Activated gamma-delta T cell (primary cell): ENCODE results near the gene ITPRIP.

ENCODE experiments used
- DNase-seq: peaks from one replicate; lab custom pipeline; 2025; lab: John Stamatoyannopoulos, UW

The ITPRIP gene

DNA sequence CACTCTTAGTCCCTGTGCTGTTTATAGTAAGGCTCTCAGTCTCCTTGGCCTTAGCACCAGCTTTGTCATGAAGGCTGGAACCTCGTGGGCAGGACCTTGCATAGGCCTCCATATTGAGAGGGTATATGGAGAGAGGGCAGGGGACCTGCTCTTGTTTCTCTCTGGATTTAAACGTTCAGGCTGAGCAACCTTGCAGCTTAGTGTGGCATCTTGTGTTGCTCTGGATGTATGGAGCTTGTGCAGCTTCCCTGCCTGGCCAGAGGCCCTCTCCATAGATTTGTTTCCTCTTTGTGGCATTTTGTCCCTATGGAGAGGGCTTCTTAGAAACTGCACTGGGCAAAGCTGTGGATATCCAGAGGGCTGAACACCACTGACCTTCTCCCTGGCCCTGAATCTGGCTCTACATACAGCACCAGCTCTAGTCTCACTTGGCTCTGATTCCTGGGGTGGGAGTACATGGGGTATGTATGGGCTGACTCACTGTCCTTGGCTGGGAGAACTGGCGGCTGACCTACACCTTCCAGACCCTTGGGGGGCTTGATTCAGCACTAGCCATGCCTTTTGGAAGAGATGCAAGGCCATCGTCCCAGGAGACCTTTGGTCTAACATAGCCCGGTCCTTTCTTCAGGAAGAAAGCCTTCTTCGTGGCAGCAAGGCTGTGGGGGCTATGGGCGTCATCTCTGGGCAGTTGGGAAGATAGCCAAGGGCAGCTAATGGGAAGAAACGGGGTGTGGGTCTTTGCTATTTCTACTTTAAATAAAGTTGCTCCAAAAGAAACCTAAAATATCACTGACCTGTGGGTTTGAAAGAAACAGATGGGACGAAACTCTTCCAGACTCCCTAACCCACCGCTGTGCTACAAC lies 30.5 kb downstream of the ITPRIP start:
- DNase-seq, result no peak

DNA sequence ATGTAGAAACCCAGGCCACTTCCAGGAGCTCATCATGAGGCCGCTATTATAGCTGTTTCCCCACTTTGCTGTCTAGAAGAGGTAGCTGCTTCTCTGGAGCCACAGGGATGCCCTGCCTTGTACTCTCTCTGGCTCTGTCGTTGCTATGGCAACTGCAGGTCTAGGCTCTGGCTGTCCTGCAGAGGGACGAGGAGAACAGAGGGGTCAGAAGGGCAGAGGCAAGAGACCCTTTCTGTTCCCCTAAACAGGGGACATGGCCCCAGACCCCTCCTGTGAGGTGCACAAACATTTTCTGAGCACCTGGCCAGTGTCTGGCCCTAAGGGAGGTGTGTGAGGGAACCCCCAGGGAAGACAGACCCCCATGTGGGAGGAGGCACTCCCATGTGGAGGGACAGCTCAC lies 31.4 kb downstream of the ITPRIP start:
- DNase-seq, result no peak

DNA sequence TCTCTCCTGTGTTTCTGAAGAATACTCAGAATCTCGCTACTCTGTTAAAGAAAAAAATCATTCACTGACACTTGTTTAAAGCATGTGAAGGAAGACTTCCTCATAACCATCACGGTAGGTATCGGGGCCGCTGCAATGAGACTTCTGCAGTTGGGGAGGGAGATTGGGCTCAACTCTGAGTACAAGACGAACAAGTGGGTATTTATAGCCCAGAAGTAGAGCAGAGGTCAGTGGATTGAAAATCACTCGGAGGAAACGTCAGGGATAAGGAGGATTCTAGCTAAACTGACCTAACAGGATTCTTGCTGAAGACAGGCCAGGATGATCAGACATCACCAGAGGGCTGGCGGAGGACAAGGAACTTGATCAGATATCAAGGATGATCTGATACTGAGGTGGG lies 33.3 kb downstream of the ITPRIP start:
- no peak for DNase-seq

DNA sequence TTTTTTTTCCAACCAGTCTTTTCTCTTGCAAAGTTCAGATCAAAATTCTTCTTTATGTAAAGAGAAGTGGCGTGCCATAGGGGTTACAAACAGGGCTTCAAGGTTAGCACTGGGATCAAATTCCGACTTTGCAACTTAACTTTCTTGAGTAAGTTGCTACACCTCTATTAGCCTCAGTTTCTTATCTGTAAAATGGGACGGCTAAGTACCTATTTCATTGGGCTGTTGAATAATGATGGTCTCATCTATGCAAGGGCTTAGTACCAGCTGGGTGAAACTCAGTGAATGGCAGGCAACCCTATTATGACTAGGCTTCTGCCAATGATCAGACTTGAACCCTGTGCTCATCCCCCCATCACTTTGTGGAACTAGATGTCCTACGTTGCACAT lies 33.9 kb downstream of the ITPRIP start:
- no peak for DNase-seq

DNA sequence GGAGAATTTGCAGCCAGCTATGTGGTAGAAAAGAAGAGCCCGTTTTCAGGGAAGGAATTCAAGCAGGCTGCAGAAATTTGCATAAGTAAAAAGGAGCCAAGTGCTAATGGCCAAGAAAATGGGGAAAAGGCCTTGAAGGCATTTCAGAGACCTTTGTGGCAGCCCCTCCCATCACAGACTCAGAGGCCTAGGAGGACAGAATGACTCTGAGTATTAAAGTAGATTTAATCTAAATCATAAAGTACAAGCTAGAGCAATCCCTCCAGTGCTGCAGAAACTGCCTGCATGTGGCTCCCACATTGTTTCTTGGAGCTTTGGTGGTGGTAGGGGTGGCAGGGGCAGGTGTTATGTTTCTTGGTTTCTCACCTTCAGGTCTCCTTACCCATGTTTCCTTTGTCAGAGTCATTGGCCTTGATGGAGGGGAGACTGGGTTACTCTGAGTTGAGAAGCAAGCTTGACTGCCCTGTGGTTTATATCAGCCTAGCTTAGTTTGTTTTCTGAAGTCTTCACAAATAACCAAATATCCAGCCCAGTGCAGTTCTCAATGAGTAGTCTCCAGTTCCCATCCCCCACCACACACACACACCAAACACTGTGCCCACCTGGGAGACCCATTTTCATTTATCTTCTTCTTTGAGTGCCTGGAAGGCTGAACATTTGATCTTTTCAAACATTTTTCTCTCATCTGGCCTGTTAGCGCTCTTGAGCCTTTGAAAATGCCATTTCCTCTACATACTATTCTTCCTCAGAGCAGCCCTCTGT lies 34.5 kb downstream of the ITPRIP start:
- no peak for DNase-seq

DNA sequence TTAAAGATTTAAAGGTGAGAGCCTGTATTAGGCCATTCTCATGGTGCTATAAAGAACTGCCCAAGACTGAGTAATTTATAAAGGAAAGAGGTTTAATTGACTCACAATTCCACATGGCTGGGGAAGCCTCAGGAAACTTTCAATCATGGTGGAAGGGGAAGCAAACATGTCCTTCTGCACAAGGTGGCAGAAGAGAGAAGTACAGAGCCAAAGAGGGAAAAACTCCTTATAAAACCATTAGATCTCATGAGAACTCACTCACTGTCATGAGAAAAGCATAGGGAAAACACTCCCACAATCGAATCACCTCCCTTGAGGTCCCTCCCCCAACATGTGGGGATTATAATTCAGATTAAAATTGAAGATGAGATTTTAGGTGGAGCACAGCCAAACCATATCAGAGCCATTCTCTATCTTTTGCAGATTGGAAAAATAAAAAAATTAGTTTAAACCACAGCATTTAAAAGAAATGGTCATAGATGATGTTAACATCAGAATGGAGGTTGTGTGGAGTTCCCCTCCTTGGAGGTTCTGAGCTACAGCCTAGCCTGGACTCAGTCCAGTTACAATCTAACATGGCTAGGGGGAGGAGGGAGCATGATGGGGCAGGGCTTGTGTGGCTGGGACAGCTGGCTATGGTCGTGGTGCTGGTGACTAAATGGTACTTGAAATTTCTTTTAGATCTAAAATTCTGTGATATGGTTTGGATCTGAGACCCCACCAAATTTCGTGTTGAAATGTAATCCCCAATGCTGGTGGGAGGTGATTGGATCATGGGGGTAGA lies 36.2 kb downstream of the ITPRIP start:
- no peak for DNase-seq

DNA sequence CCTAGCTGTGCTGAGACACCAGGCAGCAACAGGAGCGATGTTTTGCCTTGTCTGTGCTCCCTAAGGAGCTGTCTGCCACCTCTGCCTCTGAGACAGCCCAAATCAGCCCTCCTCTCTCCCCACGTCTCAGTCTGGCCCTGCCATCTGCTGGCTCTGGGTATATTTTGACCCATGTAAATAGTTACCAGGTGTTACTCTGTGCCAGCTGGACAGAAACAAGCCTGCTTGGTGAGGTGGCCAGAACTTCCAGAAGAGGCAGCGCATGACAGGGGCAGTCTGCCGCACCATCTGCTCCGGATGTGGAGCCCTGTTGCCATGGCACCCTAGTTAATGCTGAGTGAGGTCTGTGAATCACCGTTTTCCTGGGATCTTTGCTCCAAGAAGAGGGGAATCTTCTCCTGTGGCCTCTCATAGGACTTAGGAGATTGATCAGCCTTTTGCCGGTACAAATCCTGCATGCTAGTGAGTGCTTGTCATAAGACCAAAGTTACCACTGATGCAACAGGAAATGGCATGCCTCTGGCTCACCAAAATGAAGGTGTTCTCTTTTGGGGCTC lies 37.5 kb downstream of the ITPRIP start:
- no peak for DNase-seq

DNA sequence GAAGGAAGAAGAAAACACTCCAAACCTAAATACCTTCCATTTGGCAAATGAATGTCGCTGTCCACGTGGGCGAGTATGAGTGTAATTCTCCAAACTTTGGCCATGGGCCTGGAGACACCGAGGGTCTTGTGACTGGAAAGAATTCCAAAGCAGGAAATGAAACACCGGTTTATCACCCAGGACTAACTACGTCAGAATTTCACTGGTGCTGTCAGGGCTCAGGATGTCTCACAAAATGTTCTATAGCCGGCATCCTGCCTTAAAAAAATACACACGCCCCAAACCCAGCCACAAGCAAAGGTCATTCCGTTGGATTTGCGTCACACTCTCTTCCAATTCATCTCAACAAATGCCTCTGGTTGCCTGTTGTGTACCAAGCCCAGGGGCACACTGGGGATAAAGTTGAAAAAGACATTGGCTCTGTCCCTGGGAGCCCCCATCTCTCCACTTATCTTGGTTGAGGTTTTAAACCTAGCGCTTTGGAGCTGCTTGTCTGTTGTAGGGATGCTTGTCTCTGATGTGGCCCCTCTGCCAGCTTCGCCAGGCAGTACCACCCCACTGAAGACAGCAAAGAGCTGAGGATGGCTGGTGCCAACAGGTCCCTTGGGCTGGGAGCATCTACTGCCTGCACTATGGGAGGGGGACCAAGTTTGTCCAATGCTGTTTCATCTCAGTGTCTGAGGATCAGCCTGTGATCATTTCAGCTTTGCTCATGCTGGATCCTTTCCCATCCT lies 38.1 kb downstream of the ITPRIP start:
- no peak for DNase-seq

DNA sequence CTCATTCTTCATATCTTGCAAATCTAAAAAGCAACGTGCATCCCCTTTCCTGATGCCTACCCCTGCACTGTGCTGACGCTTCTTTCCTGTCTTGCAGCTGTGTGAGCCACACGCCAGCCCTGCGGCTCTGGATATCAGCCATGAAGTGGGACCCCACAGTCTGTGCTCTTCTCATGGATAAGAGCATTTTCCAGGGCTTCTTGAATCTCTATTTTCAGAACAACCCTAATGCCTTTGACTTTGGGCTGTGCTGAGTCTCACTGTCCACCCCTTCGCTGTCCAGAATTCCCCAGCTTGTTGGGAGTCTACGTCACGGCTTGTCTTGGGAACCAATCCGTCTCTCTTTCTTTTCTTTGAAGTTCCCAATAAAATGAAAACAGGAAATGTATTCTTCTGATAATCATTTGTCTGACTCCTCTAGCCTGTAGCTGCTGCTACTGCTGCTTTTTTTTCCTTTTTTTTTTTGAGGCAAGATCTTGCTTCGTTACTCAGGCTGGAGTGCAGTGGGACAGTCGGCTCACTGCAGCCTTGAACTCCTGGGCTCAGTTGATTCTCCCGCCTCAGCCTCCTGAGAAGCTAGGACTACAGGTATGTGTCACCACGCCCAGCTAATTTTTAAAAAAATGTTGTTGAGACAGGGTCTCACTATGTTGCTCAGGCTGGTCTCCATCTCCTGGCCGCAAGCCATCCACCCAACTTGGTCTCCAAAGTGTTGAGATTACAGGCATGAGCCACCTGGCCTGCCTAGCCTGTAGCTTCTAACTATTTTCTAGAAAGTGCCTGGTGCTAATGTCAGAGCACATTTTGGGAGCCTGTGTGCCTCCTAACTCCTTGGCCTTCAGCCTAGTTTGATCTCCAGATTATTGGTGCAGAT lies 39.0 kb downstream of the ITPRIP start:
- DNase-seq, result no peak

DNA sequence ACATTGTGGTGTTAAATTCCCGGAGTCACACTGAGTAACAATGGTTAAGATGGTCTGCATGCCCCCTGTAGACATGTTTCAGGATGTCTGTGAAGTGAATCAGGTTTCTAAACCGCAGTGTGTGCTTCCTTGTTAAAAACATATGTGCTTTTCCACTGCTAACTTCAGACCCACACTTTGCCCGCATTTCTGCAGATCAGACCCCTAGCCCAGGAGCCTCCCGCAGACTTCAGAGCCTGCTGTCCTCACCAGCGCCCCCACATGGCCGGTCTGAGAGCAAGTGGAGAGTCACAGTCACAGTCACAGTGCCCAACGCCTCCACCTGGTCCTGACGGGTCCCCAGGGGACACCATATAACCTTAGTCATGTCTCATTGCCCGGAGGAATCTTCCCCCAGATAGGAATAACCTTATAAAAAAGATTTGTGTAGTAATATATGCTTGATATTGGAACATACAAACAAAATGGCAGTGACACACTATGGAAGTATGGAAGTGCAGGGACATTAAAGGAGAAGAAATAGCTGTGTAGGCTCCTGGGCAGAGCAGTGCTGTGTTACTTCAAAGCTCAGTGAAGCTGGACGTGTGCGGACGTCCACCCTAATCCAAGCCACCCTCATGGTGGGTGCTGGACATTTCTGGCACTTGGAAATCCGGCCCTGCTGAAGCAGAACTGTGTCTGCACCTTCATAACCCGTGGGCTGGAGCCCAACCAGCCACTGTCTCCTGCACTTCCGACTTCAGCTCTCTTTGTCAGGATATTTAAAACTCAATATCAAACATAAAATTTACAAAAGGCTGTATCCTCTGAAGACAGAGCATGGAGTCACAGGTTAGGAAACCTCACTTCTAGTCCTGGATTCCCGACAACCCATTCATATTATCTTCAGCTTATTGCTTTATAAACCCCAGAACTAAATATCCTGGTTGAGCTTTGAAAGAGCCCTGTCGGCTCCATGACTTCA lies 40.3 kb downstream of the ITPRIP start:
- DNase-seq, result no peak

DNA sequence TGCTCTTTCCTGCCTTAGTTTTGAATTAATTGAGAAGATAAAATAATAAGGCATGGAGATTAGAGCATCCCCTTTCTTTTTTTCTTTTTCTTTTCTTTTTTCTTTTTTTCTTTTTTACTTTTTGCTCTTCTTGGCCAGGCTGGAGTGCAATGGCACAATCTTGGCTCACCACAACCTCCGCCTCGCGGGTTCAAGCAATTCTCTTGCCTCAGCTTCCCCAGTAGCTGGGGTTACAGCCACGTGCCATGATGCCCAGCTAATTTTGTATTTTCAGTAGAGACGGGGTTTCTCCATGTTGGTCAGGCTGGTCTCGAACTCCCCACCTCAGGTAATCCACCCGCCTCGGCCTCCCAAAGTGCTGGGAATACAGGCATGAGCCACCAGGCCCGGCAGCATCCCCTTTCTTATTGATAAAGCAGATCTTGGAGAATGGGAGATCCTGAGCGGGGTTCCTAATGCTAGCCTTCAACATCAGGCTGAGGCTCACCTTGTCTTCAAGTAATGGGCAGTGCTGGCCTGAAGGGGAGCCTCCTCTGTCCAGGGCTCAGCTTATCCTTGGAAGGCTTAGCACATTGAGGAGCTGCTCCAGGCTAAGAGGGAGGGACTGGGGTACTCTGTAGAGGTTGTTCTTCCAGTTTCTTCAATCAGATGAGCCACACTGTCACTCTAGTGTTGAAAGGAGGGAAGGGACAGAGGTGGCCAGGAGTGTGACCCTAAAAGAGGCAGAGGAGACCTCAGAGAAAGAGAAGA lies 41.4 kb downstream of the ITPRIP start:
- DNase-seq, result no peak

DNA sequence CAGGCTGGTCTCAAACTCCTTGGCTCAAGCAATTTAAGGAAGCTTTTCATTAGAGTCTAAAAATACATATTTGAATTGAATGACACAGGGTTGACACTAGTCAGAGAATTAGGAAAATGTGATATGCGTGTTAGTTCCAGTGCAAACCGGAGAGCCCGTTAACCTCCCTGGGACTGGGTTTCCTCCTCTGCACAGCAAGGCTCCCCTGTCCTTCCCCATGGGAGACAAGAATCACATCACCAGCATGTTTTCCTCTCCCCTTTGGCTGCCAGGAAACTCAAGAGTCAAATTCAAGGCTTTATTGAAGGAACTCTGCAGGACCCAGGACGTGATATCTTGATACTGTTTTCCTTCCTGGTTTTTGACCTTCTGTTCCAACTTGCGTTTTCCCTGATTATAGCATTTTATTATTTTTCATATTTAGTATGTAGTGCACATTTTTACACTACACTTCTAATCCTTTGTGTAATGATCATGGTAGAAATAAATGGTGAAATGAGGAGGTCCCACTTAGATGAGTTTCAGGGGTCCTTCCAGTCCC lies 44.4 kb downstream of the ITPRIP start:
- no peak for DNase-seq

DNA sequence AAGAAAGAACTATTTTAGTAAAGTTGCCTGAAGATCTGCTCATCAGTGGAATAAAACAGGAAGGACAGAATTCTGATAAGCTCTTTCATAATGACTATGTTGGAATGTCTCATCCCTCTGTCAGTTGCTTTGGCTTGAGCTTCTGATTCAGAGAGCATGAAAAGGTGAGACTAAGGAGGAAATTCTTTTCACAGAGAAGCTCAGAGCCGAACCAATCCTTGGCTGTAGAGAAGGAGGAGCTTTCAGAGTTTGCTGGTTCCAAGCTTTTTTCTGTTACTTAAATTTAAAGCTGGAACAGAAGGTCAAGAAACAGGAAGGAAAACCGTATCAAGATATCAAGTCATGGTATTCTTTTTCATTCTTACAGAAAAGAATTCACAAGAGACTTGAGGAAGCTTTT lies 45.3 kb downstream of the ITPRIP start:
- DNase-seq, result no peak

DNA sequence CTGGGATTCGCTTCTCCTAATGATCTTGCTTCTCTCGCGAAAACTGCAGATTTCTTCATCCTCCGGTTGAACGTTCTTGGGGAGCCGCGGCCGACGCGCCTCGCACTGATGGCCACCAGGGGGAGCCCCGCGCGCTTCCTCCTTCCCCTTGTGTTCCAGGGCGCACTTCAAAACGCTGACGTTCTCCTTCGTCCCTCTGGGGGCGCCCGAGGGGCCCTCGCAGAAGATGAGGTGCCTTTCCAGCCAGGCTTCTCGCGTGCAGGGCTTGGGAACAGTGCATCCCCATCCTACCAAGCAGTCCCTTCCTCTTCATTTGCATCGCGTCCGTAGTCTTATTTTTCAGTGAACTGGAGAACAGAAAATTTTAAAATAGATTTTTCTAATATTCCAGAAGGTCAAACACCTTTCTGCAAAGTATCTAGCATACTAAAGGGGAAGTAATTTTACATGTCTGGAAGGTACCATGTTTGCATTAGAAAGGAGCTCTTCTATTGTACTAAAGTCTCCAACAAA lies 46.8 kb downstream of the ITPRIP start:
- peak; percentile 74 for DNase-seq

DNA sequence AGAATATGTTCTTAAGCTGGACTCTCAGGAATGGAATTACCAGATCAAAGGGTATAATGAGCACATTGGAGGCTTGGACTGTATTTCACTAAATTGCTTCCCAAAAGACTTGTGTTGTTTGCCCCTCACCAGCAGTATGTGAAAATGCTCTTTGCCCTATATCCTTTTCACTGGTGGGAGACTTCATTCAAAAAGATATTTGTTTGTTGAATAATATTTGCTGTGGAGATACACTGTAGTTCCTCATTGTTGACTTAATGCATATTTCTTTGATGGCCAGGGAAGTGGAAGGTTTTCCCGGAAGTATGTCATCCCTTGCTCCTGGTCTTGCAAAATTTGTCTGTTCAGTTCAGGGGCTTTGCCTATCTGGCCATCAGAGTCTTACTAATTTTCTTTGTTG lies 49.9 kb downstream of the ITPRIP start:
- no peak for DNase-seq

DNA sequence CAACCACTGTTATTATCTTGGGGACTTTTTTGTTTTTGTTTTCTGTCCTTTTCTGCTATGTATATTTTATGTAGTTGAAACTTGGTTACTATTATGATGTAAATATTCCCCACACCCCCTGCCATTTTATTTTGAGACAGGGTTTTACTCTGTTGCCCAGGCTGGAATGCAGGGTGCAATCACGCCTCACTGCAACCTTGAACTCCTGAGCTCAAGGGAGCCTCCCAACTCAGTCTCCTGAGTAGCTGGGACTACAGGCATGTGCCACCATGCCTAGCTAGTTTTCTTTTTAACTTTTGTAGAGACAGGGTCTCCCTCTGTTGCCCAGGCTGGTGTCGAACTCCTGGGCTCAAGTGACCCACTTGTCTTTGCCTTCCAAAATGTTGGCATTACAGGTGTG lies 51.3 kb downstream of the ITPRIP start:
- DNase-seq, result no peak

DNA sequence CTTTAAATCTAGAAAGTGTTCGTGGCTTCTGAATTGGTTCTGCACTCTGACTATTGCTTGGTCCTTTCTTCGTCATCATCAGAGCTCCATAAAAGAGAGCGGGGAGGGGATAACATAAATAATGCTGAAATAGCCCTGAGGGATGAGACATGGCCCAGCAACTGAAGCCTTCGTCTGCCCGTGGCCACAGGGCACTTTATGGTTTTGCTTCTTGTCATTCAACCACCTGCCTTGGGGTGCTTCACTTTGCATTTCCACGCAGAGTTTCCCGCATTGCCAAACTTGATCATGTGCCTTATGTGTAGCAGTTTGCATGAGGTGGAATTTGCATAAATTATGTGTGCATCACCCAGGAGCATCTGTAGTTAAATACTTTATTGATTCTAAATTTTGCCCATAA lies 53.4 kb downstream of the ITPRIP start:
- no peak for DNase-seq

DNA sequence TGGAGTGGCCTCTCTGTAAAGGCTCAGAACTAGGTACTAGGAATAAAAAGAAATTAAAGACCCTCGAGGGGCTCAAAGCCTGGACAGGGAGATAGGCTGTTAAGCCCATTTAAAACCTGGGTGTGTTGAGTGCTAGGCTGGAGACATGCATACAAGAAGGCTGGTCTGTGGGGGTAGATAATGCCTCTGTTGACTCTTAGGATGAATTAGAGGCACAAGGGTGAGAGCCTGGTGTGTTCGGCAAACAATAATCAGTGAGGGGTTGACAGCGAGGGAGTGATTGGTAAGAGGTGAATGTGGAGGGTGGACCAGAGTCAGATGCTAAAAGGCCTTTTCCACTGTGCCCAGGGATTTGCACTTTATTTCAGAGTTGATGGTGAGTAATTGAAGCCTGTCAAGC lies 56.6 kb downstream of the ITPRIP start:
- DNase-seq, result no peak
